ENCODE measurements around the gene PEX3.
"Not testable (repeated sequence)": the region's sequence is repeated elsewhere in the genome, so short reads cannot be mapped to it uniquely, and the experiment has no call there.

Gene PEX3

GRCh38 chr6:143507358-143508145 lies 56.9 kb downstream of the PEX3 start:
- DNase-seq, result no peak

DNA sequence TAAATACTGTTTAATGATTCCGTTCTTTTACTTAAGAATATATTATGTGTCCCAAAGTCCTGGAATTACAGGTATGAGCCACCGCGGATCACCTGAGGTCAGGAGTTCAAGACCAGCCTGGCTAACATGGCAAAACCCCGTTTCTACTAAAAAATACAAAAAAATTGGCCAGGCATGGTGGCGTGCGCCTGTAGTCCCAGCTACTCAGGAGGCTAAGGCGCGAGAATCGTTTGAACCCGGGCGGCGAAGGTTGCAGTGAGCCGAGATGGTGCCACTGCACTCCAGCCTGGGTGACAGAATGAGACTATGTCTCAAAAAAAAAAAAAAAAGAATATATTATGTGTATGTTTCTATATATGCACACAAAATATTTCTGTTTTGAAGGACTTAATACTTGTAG lies 59.7 kb downstream of the PEX3 start:
- not testable (repeated sequence) for DNase-seq

DNA sequence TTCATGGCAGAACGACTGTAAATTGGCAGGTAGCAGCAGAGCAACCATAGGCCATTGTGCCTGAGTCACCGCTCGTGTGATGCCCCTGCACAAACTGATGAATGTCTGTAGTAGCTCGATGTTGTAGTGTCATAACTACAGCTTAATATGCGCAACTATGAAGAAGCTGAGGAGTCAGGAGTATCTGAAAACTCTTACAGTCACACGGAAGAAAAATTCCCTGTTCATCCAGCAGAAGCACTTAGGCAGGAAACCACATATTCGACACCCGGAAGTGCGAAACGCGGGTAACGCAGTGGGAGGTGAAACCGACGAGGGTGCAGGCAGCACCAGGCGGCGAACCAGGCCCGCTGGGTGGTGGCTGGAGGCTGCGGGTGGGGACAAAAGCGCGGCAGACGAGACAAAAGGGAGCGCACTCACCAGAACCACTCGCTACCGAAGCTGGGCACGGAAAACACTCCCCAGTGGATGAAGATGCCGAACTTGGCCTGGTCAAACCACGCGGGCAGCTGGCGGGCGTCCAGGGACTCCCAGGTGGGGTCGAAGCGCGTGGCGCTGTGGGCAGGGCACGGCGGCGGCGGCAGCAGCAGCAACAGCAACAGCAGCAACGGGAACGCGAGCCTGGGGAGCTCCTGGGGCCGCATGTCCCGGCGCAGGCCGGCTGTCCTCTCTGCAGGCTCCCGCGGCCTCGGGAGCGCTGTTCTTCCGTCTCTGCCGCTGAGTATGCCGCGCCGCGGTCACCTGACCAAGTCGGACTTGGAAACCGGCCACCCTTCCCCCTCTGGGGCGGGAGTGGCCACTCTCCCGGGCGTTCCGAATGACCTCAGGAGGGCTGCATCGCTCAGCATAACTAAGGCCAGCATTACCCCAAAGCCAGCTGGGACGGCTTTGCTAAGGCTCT lies 60.6 kb downstream of the PEX3 start, which contains the start of gene FUCA2:
TSS of gene FUCA2 (minus strand) at position 730 of the 901 bp plus-strand sequence. CDS start at position 644, 86 bp downstream.
- peak; percentile 16 for DNase-seq

DNA sequence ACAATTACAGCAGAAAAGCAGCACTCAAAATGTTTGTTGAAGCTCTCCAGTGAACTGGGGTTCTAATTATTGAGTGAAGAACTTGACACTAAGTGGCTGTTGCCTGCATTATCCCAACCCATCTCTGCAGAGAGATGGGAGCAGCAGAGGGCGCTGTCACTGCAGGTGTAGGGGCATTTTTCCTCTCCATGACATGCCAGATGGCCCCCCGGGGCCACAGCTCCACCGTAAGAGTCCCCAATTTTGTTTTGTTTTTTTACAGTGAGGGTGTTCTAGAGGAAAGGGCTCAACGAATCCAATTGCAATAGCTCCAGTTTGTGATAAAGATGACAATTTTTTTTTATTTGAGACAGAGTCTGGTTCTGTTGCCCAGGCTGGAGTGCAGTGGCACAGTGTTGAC lies 62.8 kb downstream of the PEX3 start:
- DNase-seq, result no peak

- no peak for DNase-seq
These were observed 64.6 kb downstream of the PEX3 start for GRCh38 chr6:143515061-143515760.

- DNase-seq, result no peak
These were observed 65.3 kb downstream of the PEX3 start for GRCh38 chr6:143515766-143516355.

DNA sequence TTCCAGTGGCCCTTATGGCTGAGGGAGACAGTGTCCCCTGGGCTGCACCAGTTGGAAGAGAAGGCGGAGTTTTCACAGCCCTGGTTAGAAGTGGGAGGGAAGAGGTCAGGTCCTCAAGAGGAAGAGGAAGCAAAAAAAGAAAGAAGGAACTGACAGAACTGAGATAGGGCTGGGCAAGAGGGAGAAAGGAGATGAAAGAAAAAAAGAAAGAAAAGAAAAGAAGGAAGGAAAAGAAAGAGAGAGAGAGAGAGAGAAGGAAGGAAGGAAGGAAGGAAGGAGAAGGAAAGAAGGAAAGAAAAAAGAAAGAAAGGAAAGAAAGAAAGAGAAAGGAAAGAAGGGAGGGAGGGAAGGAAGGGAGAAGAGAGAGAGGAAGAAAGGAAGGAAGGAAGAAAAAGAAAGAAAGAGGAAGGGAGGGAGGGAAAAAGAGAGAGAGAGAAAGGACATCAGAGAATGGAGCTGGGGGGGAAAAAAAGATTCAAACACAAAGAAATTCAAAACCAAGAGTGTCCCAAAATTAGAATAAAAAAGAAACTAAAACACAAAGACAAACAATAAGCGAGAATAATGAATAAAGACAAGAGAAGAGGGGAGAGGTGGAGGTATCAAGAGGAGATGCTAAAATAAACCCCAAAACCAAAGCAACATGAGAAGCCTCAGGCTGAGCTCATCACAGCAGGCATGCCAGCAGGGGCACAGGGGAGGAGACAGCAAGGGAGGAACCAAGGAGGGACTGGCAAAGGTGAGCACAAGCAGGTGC lies 66.3 kb downstream of the PEX3 start:
- no peak for DNase-seq

DNA sequence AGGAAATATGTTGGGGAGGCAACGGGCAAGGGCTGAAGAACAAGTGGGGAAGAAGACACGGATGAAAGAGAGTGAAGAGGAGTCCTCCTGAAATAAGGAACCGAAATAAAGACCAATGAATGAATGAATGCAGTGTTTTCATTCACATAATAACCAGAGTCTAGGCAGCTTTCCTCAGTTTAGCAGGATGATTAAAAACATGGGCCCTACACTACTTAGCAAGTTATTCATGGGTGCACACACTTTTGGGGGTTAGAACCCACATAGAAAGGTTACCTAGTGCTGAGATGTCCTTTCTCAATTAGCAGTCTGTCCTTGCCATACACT lies 66.8 kb downstream of the PEX3 start:
- DNase-seq, result no peak

DNA sequence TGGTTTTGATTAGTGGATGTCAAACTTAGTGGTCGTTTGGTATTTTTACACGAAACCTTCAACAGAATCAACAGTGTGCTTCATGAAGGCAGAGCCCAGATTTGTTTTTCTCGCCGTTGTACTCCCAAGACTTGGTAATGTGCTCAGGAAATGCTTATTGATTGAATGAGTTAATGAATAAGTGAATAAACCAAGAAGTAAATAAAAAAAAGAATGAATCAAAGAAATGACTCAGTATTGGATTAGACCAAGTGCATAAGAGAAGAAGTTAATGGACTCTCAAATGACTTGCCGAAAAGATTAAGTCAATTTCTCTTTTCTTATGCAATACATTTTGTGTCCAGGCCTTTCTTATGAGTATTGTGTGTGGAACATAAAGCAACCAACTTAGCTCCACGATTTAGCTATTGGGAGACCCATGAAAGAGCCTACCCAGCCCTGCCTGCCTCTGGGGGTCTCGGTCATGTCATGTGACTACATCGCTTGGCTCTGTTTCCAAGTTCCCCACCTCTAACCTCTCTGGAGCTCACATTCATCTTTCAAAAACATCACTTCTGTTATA lies 71.5 kb downstream of the PEX3 start:
- no peak for DNase-seq

DNA sequence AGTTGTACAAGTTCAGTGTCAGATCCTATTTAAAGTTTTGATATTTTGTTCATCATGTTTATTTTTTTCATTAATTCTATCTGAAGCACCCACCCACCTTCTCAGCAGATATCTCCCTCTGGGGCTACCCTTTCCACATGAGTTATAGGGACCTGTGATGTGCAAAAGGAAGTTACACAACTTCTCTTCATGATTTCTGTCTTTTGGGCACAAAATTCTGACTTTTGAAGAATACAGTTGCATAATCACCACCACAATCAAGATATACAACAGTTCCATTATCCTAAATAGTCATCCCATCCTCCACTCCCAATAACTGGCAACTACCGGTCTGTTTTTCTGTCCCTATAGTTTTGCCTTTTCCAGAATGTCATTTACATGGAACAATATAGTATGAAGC lies 74.8 kb downstream of the PEX3 start:
- DNase-seq, result no peak

- DNase-seq, result no peak
These were observed 77.1 kb downstream of the PEX3 start for GRCh38 chr6:143527677-143528076.

DNA sequence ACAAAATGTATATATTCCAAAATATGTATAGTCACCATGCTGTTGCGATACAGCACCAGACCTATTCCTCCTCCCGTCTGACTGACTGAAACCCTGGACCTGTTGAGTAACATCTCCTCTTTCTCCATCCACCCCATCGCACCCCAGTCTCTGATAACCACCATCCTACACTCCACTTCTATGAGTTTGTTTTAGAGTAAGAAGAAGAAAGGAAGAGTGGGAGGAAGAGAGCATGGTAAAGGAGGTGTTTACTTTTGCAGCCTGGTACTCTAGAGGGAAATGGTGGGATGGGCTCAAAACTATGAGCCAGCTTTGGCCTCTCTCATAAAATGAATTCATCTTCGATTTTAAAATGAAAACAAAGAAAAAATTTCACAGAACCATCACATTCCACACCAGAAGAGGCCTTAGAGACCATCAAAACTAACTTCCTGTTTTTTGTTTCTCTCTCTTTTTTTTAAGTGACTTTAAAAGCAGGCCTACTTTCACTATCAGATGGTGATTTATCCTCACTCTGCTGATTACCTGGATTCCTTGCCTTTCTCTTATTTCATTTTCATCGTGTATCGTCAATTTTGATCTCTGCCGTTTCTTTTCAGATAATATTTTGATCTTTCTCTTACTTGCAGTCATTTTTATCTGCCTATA lies 77.7 kb downstream of the PEX3 start:
- DNase-seq, result no peak

DNA sequence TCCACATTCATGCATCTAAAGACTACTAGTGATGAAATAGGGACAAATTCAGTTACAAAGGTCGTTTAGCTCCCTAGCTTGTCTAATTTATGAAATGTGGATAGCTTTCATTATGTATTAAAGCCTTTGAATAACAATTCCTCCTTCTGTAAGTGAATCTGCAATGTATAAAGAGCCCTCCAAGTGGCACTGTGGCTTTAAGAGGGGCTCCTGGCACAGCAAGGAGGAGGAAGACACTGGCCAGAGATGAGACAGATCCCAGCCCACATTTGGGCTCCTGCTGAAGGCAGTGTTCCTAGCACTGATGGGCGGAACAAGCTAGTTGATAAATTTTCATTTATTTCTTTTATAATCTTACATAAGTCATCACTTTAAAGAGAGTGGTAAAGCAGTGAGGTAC lies 78.5 kb downstream of the PEX3 start:
- DNase-seq, result no peak

DNA sequence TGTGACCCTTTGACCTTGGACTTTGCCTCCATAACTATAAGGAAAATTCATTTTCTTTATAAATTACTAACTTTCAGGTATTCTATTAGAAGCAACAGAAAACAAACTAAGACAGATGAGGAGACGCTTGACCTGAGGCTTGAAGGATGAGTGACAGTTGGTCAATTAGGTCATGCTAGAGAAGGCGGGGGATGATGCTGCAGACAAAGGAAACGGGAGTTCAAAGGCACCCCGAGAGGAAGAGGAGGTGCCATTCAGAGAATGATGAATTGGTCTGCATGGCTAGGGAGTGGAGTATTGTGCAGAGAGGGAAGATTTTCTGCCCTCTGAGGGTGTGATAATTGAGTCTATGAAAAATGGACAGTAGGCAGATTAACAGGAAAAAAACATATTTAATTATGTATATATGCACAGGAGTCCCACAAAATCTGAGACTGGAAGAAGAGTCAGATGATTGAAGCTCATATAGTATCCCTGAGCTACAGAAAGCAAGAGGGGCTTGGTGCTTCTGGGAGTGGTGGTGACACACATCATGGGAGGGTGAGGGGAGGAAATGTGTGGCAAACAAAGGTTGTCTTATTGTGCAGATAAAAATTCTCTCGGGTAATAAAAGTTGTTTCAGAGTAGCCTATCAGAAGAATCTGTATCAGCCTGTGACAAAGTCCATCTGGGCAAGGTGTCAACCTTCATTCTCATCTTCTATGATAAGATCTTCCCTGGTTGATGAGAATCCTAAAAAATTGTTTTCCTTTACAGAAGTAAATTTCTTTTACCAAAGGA lies 81.3 kb downstream of the PEX3 start:
- no peak for DNase-seq

DNA sequence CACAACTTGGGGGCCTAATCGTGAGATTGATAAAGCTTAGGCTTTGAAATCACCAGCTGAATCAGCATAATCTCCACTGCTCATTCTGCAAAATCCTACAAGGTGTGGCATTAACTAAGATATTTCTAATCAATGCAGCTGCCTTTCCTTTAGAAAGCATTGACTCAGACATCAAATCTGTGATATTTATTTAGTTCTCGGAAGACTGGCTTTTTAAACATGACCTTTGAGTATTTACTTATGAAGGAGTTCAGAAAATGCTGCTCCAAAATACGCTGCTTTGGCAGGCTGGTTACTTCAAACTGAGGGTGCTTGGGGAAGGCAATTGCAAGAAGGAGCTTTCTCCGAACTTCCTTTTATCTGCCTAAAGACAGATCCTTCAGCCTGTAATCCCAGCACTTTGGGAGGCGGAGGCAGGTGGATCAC lies 84.6 kb downstream of the PEX3 start:
- DNase-seq, result no peak

DNA sequence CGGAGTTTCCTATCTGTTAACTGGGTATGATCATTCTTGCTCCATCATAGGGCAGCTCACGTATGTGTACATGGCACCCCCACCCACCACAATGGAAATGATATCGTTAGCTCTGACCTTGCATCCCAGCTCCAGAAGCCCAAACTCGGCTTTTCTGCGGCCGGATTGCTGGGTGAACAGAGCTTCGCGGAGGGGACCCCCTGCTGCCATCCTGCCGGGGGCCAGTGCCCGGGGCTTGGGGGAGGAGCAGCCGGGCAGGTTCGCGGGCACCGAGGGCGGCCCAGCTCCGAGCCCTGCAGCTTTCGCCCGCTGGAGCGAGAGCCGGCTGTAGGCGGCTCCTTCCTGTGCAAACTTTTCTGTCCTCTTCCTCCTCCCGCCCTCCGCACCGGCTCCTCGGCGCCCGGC lies 85.9 kb downstream of the PEX3 start:
- DNase-seq, result peak; percentile 39

DNA sequence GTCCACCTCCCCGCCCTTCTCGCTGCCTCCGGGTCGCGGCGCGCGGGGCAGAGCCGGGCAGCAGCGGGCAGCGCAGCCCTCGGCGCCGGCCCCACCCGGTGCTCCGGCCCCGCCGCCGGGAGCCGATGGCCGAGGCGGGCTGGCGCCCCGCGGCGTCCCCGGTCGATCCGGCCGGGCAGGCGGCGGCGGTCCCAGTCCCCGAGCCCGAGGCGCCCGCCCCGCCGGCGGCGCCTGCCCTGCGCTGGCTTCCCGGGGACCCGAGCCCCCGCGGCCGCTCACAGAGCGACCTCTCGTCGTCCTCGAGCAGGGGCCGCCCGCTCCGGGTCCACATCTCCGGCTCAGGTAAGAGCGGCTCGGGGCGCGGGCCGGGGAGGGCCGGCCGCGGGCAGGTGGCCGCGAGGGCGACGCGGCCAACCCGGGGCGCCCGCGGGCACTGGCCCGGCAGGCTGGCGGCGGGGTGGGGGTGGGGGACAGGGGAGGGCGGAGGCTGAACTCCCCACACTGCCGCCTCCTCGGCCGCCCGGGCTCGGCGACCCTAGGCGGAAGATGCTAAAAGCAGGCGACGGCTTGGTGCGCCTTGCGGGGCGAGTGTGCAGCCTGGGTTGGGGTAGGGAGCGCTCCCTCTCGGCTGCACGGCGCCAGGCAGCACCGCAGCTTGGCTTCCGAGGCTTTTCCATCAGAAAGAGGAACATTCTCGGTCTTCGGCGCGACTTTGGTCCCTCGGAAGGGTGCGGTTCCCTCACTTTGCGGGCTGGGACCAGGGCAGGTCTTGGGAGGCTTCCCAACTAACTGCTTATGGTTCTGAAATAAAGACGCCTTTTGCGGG lies 86.5 kb downstream of the PEX3 start:
- peak; percentile 62 for DNase-seq

DNA sequence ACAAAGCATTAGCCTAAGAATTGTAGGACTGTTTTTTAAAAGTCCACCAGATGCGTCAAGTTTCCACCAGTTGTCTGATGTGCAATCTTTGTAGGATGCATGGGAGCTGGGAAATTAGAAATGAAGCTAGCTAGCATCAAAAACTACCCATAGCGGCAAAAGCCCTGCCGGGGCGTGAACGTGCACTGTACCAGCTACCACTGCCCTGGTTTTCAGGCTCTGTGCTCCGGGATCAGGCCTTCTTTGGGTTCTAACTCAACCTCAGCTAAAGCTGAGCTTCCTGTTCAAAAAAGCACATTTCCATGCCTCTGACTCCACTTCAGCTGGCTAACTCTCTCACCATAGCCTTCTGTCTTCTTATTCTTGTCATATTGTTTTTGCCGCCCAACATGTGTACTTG lies 87.8 kb downstream of the PEX3 start:
- DNase-seq, result no peak

- no peak for DNase-seq
These were observed 88.5 kb downstream of the PEX3 start for GRCh38 chr6:143539106-143539505.

GRCh38 chr6:143539734-143540133 lies 89.1 kb downstream of the PEX3 start:
- no peak for DNase-seq

All from GDM1 (cell line).